COLO829 (cell line): ENCODE data around the gene HIRA.
"Not testable (repeated sequence)": the region's sequence is repeated elsewhere in the genome, so short reads cannot be mapped to it uniquely, and the experiment has no call there.

Experiments used
- DNase-seq: peaks from one replicate; pipeline ENCODE4 v3.0.0; 2012; ENCODE audit warnings: low spot score

The HIRA gene

DNA sequence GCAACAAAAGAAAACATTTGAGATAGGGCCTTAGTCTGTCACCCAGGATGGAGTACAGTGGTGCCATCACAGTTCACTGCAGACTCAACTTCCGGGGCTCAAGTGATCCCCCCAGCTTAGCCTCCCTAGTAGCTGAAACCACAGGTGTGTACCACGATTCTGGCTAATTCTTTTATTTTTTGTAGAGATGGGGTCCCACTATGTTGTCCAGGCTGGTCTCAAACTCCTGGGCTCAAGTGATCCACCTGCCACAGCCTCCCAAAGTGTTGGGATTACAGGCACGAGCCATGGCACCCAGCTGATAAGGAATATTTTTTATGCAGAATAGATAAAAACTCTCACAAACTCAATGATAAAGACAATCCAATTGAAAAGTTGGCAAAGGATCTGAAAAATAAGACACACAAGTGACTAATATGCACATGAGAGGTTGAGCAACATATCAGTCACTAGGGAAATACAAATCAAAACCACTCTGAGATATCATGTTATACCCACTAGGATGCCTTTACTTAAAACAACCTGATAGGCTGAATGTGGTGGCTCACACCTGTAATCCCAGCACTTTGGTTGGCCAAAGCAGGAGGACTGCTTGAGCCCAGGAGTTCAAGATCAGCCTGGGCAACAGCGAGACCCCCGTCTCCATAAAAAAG is 106.1 kb downstream of the HIRA start:
- DNase-seq = no peak

DNA sequence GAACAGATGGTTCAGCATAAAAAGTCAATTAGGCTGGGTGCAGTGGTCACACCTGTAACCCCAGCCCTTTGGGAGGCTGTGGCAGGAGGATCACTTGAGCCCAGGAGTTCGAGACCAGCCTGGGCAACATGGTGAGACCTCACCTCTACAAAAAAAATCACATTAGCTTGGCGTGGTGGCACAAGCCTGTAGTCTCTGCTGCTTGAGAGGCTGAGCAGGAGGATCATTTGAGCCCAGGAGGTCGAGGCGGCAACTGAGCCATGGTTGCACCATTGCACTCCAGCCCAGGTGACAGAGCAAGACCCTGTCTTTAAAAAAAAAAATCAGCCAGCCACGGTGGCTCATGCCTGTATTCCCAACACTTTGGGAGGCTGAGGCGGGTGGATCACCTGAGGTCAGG is 108.1 kb downstream of the HIRA start:
- DNase-seq = not testable (repeated sequence)

DNA sequence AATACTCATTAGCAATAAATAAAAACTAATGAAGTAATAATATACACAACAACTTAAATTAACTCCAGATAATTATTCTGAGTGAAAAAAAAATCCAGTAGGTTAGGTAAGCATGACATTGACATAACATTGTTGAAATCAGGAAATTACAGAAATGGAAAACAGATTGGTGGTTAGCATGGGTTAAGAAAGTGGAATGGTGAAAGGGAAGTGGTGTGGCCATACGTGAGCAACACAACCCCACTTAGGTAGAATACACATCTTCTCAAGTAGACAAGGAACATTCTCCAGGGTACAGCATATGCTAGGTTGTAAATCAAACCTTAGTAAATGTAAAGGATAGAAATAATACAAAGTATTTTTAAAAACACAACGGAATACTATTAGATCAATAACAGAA is 109.8 kb downstream of the HIRA start:
- DNase-seq = no peak

DNA sequence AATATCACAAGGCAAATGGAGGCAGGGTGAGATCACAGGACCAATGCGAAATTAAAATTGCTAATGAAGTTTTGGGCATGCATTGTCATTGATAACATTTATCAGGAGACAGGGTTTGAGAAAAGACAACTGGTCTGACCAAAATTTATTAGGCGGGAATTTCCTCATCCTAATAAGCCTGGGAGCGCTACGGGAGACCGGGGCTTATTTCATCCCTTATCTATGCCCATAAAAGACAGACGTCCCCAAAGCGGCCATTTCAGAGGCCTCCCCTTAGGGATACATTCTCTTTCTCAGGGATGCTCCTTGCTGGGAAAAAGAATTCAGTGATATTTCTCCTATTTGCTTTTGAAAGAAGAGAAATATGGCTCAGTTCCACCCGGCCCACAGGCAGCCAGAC is 111.4 kb downstream of the HIRA start:
- not testable (repeated sequence) for DNase-seq

DNA sequence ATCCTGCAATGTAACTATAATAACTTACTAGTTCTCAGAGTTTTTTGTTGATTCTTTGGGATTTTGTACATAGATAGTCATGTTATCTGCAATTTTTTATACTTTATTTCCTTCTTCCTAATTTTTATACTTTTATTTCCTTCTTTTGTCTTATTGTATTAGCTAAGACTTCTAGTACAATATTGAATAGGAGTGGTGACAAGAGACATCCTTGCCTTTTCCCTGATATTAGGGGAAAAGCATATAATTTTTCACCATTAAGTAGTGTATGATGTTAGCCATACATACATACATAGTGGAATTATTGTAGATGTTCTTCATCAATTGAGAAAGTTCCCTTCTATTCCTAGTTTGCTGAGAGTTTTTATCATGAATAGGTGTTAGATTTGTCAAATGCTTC is 112.3 kb downstream of the HIRA start:
- DNase-seq = no peak

DNA sequence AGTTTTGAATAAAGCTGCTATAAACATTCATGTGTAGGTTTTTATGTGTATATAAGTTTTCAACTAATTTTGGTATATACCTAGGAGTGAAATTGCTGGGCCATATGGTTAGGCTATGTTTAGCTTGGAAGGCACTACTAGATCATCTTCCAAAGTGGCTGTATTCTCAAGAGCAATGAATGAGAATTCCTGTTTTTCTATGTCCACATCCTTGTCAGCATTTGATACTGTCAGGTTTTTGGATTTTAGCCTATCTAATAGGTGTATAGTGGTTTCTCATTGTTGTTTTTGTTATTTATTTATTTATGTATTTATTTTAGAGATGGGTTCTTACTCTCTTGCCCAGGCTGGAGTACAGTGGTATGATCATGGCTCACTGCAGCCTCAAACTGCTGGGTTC is 113.7 kb downstream of the HIRA start:
- DNase-seq = no peak

DNA sequence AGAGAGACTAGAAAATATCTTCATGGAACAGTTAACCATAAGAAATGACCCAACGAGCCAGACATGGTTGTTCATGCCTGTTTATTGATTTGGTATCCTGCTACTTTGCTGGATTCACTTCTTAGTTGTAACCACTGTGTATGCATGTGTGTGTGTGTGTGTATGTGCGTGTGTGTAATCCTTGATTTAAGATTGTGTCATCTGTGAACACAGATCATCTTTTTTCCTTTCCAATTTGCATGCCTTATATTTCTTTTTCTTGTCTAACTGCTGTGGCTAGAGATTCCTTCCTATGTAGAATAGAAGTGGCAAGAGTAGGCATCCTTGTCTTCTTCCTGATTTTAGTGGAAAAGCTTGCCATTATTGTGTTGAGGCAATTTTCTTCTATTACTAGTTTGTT is 123.7 kb downstream of the HIRA start:
- no peak for DNase-seq

DNA sequence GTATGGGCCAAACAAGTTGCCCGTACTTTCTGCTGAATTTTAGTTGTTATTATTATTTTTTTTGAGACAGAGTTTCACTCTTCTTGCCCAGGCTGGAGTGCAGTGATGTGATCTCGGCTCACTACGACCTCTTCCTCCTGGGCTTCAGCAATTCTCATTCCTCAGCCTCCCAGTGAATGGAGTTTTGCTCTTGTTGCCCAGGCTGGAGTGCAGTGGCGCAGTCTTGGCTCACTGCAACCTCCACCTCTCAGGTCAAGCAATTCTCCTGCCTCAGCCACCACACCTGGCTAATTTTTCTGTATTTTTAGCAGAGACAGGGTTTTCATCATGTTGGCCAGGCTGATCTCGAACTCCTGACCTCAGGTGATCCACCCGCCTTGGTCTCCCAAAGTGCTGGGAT is 125.0 kb downstream of the HIRA start:
- DNase-seq = not testable (repeated sequence)

DNA sequence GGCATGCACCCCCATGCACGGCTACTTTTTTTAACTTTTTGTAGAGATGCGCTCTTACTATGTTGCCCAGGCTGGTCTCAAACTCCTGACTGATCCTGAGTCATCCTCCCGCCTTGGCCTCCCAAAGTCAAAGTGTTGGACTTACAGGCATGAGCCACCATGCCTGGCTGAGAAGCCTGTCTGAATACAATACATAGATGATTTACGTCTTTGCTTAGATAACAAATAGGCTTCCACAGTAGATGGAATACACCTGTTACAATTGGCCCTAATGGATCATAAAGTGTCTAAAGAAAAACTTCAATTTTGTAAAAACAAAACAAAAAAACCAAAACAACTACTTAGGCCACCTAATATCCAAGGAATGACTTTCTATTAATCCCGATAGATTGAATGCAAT is 127.0 kb downstream of the HIRA start:
- DNase-seq = no peak

DNA sequence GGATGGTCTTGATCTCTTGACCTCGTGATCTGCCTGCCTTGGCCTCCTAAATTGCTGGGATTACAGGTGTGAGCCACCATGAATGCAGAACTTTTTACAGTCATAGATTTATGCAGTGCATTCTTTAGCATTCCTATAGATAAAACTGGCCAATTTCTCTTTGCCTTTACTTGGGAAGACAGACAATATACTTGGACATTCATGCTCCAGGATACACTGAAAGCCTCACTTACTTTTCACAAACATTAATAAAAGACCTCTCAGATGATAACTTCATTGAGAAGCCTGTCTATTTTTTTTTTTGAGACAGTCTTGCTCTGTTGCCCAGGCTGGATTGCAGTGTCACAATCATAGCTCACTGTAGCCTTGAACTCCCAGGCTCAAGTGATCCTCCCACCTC is 127.7 kb downstream of the HIRA start:
- no peak for DNase-seq

DNA sequence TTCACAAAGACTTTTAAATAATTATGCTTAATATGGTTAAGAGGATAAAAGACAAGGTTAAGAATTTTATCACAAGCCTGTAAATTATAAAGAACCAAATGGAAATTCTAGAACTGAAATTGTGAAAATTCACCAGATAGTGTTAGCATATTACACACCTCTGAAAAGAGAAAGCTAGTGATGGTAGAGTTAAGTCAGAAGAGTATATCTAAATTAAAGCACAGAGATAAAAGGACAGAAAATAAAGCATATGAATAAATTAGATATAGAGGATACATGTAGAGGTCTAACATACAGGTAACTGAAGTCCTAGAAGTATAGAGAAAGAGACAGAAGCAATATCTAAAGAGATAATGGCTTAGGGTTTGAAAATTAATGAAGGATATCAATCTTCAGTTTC is 135.8 kb downstream of the HIRA start:
- no peak for DNase-seq

DNA sequence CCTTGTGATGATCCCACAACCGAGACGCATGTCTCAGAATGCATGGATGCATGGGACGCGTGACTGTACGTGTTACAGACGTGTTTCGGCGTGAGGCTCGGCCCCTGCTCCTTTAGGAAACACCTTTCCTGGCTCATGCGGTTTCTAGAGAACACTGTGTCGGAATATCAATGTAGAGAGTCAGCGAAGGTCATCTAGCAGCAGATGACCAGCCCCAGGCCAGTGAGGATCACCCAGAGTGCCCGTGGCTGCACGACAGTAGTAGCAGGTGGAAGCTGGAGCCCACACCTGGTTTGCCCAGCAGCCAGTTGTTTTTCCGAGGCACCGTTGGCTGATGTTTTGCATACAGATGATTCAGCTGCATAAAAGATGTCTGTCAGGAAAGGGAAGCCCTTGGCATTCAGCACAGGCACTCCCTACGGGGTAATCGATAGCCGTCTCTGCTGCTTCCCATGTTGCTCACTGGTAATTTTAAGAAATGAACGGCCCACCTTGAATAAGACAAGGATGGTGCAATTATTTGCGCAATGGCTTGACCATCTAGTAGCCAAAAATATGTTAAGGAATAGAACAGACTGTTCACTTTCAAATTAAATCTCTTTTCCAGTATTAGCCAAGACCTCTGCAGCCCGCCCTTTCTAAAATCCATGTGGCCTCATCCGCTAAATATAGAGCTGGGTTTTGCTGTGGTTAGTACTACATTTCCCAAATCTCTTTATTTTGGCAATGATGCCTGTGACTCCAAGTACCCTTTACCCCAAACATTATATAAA is 138.9 kb downstream of the HIRA start:
- no peak for DNase-seq

DNA sequence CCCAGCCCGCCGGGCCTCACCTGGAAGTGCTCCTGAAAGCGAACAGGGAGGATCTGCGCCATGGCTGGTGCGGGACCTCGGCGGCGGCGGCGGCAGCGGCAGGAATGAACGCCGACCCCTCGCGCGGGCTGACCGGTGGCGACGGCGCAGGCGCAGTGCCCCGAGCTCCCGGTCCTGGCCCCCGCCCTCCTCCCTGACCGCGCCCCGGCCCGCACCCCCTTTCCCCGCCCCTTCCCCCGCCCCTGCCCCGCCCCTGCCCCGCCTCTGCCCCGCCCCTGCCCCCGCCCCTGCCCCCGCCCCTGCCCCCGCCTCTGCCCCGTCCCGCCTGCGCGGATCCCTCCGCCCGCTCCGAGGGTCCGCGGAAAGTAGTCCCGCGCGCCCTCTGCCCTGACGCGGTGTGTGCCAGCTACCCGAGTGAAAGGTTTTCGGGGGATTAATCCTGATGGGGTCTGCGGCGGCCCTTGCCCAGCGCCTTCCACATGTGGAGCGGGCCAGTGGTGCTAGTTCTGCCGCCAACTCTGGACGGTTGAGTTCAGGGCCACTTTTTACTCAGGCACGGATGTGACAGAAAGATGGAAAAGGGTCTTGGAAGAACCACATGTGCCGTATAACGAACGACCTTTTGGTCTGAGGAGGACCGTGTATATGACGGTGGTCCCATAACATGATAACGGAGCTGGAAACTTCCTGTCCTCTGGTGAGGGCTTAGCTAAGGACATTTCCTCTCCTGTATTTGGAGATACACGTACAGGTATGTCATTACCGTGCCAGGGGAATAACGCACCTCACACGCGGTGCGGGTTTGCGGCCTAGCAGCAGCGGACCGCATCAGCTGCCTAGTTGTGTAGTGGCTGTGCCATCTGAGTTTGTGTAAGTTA is 139.7 kb downstream of the HIRA start, which contains the start of gene CLTCL1:
TSS of gene CLTCL1 (minus strand) at position 140 of the 878 bp plus-strand sequence. CDS start at position 62, 78 bp downstream.
- DNase-seq = peak; percentile 93

DNA sequence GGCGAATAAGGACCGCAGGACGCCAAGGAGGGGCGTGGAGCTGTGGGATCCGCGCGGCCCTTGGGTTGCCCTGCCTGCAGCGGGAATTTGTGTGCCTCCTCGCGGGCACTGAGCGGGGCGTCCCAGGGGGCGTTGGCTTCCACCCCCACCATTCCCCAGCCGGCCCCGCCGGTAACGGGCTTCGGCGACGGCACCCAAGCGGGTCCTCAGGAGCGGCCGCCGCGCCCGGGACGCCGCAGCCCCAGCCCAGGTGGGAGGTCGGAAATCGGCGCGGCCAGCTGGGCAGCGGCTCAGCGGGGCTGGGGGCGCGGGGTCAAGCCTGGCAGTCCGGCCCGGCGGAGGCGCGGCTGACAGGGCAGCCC is 140.3 kb downstream of the HIRA start:
- peak; percentile 26 for DNase-seq

DNA sequence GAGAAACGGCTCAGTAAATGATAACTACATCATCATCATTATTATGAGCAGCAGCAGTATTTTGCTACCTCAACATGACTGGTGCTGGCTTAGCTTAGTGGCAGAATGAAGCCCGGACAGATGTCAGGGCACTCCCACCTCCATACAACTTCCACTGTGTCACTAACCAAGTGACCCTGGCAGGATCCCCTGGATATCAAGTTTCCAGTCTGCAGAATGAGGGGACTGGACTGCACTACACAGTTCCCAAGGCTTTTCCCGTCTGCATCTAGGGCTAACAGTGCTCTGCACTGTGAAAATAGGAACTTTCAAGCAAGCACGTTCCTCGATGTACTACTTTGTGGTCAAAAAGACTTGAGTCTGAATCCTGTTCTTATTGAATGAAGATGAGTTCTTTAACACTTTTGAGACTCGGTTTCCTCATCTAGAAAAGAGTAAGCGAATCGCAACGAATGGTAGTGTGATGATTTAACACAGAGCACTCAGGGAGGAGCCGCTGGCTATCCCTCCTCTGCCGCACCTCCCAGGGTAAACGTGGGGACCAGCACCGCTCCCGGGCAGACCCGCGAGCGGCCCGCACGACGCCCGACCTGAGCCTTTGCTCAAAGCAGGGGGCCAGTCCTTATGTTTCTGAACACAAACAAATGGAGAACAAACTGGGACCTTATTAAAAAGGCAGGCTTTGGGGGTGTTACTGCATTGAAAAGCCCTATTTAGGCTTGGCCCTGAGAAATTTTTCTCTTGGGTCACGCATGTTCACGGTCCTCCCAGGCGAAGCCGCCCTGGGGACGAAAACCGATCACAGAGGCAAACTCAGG is 140.9 kb downstream of the HIRA start:
- DNase-seq = no peak

DNA sequence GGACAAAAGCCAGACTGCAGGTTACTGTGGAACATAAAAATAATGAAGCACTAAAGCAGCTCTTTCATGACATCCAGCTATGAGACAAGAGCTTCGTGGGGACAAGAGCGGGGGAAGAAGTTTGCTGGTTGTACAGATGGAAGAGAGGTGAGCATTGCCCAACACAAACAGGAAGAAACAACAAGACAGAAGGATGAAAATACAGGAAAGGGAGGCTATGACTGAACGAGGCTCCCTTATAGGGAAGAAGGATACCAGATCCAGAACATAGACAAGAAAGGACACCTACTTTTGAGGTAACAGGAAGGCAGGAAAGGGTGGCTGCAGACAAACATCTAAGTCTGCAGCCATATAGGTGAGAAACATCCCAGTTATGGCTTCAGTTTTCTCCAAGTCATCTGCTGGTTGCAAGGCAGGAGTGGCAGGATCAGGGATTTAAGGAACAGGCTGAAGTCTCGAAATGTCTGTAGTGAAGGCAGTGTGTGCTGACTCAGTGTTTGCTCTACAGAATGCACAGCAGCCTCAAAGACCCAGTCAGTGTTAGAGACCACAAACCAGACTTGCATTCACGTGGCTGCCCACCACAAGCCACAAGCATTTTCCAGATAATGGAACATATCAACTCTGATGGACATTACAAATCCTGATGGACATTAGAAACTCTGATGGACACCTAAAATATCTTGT is 141.9 kb downstream of the HIRA start:
- DNase-seq = no peak

DNA sequence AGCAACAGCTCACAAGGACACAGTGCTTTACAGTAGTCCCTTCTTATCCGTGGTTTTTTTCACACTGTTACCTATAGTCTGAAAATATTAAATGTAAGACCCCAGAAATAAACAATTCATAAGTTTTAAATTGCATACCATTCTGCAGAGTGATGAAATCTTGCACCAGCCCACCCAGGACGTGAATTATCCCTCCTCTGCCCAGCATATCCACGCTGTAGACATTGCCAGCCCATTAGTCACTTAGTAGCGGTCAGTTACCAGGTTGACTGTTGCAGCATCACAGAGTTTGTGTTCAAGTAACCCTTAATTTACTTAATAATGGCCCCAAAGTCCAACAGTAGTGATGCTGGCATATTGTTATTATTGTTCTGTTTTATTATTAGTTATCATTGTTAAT is 143.6 kb downstream of the HIRA start:
- no peak for DNase-seq

DNA sequence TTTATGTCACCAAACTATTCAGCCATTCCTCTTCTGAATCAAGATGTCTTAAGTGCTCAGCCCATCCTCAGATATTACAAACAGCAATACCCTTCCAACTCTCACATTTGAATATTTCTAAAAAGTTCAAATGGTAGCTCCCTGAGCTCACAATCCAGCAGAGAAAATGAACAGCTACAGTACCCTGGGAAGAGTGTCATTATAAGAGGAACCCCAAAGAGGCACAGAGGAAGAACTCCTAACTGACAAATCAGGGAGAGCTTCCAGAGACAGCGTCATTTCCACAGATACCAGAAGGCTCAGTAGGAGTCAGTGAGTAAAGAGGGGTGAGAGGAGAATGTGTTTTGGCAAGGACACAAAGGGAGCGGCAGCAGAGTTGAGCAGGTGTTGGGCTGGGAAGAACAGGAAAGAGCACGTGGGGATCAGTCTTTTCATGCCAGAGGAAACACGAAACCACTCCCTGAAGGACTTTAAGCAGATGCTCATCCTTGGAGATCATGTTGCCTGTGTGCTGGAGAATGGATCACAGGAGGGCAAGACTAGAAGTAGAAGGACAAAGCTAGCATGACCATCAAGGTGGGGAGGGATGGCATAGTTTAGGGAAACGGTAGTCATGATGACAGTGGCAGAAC is 144.3 kb downstream of the HIRA start:
- DNase-seq = no peak

DNA sequence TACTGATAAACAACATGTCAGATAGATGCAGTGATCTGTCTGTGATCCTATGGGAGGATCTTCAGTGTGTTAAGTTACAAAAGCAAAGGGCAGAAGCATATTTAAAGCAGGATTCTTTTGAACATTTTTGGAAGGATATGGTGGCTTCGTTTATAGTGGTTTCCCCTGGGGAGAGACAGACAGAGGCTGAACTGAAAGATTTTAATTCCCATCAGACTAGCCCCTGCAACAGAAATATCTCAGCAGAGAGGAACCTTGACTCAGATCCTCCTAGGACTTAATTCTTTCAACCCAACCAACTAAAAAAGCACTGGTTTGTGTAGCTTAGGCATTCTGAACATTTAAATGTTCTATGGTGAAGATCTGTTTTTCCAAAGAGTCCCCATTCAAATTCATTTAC is 145.7 kb downstream of the HIRA start:
- DNase-seq = no peak
